HepG2 (cell line): Measurements from ENCODE around the gene NEDD4. TPM values are rescaled to one million over a fixed set of nuclear protein-coding genes. Genes with fewer than 3 reads are reported as not detected.

Experiments
- AHR ChIP-seq: IDR thresholded peaks from 2 replicates; pipeline ENCODE4 v1.6.1; 2018; ENCODE audit warnings: missing genetic modification reagents, missing compliant biosample characterization
- BHLHE40 ChIP-seq: IDR thresholded peaks from 2 replicates; pipeline ENCODE4 v1.6.1; 2011; ENCODE audit warnings: low read length, improper control_type of control experiment
- CAMTA2 ChIP-seq: sonication (generic); formaldehyde crosslinking; IDR thresholded peaks from 2 replicates; pipeline ENCODE4 v1.4.0; 2020; ENCODE audit warnings: mild to moderate bottlenecking, missing genetic modification reagents, borderline replicate concordance
- CEBPB ChIP-seq: IDR thresholded peaks from 2 replicates; pipeline ENCODE4 v1.6.1; 2011; ENCODE audit warnings: low read depth, low read length, improper control_type of control experiment, borderline replicate concordance
- CEBPZ ChIP-seq: IDR thresholded peaks from 2 replicates; pipeline ENCODE4 v1.6.1; 2012; ENCODE audit warnings: low read length, improper control_type of control experiment
- CHD2 ChIP-seq: IDR thresholded peaks from 2 replicates; pipeline ENCODE4 v1.6.1; 2011; ENCODE audit warnings: low read depth, low read length, improper control_type of control experiment
- CTCF ChIP-seq: sonication (generic); formaldehyde crosslinking; IDR thresholded peaks from 2 replicates; pipeline ENCODE4 v1.5.0; 2020; ENCODE audit warnings: mild to moderate bottlenecking, missing genetic modification reagents, moderate library complexity
- GABPA ChIP-seq, 2 experiments: IDR thresholded peaks; 2 replicates each; pipeline ENCODE4 v1.6.1; 2011 to 2016; ENCODE audit warnings: low read depth in 2 of 2, low read length in 1 of 2, missing biosample characterization in 1 of 2, missing genetic modification characterization in 1 of 2
- HMG20A ChIP-seq: IDR thresholded peaks from 2 replicates; pipeline ENCODE4 v1.6.1; 2016; ENCODE audit warnings: borderline replicate concordance
- KLF13 ChIP-seq: sonication (generic); formaldehyde crosslinking; IDR thresholded peaks from 2 replicates; pipeline ENCODE4 v1.4.0; 2020; ENCODE audit warnings: mild to moderate bottlenecking, missing genetic modification reagents
- RARA ChIP-seq: IDR thresholded peaks from 2 replicates; pipeline ENCODE4 v1.6.1; 2016; ENCODE audit warnings: missing genetic modification reagents, missing compliant biosample characterization
- SAP130 ChIP-seq: IDR thresholded peaks from 2 replicates; pipeline ENCODE4 v1.6.1; 2016; ENCODE audit warnings: low read depth
- SRY ChIP-seq: sonication (generic); formaldehyde crosslinking; IDR thresholded peaks from 2 replicates; pipeline ENCODE4 v1.8.0; 2022; ENCODE audit warnings: mild to moderate bottlenecking, missing genetic modification reagents
- TFAP4 ChIP-seq: sonication (generic); IDR thresholded peaks from 2 replicates; pipeline ENCODE4 v1.6.1; 2016; ENCODE audit warnings: low read depth, borderline replicate concordance
- ZBTB3 ChIP-seq: sonication (generic); formaldehyde crosslinking; IDR thresholded peaks from 2 replicates; pipeline ENCODE4 v1.4.0; 2020; ENCODE audit warnings: low read depth, mild to moderate bottlenecking, moderate library complexity, missing genetic modification reagents, borderline replicate concordance
- ZFP36 ChIP-seq: fragments of 150-350 bp; IDR thresholded peaks from 2 replicates; pipeline ENCODE4 v1.6.1; 2018; ENCODE audit warnings: borderline replicate concordance, low read length, low read depth; ENCODE audit not compliant: partially characterized antibody
- ZFP82 ChIP-seq: sonication (generic); formaldehyde crosslinking; IDR thresholded peaks from 2 replicates; pipeline ENCODE4 v1.5.1; 2020; ENCODE audit warnings: mild to moderate bottlenecking, missing genetic modification reagents, borderline replicate concordance
- ZNF205 ChIP-seq: IDR thresholded peaks from 2 replicates; pipeline ENCODE4 v1.6.1; 2018; ENCODE audit warnings: missing biosample characterization, missing genetic modification reagents
- polyA plus RNA-seq, 8 experiments: library from polyadenylated mRNA; depleted of rRNA in 3 of 8; stranded (reverse) in 7 of 8; unstranded in 1 of 8; fragments of >200 nt; fragmentation: Illumina TruSeq in 4 of 8; extraction: Trizol in 4 of 8; gene quantifications; 2 replicates each; pipeline versions ENCODE4 v1.2.1 to v1.2.3, GENCODE V29; 2011 to 2016; ENCODE audit warnings: low read depth in 4 of 8, missing spikeins in 1 of 8, mixed read lengths in 1 of 8; ENCODE audit not compliant: insufficient read depth in 1 of 8
- total RNA-seq, 5 experiments: library from RNA; depleted of rRNA; stranded (reverse); fragments of >200 nt; fragmentation: Illumina TruSeq; extraction: Trizol; gene quantifications; 2 replicates each; pipeline ENCODE4 v1.2.3, GENCODE V29; 2016; ENCODE audit warnings: low read depth in 1 of 5
- TF ChIP-seq, protein P1 (sequence below): sonication (generic); formaldehyde crosslinking; IDR thresholded peaks from 2 replicates; pipeline ENCODE4 v1.4.0; 2020; ENCODE audit warnings: missing genetic modification reagents
- TF ChIP-seq, protein P2 (sequence below): sonication (generic); formaldehyde crosslinking; IDR thresholded peaks from 2 replicates; pipeline ENCODE4 v1.4.0; 2020; ENCODE audit warnings: missing genetic modification reagents, mild to moderate bottlenecking, borderline replicate concordance

The NEDD4 gene
- total and polyA plus RNA-seq, 2 of the 13 experiments (the other 11 are each of a cell fraction or from before 2014, with no cell fraction given), result 10.4 to 13.0 TPM

GRCh38 chr15:56017920-56018319 is 24.5 kb upstream of the NEDD4 start (continued):
- TF ChIP-seq, protein P1, sequence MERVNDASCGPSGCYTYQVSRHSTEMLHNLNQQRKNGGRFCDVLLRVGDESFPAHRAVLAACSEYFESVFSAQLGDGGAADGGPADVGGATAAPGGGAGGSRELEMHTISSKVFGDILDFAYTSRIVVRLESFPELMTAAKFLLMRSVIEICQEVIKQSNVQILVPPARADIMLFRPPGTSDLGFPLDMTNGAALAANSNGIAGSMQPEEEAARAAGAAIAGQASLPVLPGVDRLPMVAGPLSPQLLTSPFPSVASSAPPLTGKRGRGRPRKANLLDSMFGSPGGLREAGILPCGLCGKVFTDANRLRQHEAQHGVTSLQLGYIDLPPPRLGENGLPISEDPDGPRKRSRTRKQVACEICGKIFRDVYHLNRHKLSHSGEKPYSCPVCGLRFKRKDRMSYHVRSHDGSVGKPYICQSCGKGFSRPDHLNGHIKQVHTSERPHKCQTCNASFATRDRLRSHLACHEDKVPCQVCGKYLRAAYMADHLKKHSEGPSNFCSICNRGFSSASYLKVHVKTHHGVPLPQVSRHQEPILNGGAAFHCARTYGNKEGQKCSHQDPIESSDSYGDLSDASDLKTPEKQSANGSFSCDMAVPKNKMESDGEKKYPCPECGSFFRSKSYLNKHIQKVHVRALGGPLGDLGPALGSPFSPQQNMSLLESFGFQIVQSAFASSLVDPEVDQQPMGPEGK, result peak; percentile 13; the same call in 1 of the 2 replicates
- no peak for TF ChIP-seq ZBTB3 (CRISPR knock-in tag)
- TF ChIP-seq RARA (CRISPR knock-in tag), result 0 out of 2 replicates have a peak, but pooled peaks have one; percentile 25
- TF ChIP-seq CEBPZ, result no peak
- TF ChIP-seq GABPA (IDR thresholded peaks at IDR 0.05; ENCODE audit: low read depth, low read length), result no peak
- TF ChIP-seq GABPA (CRISPR knock-in tag; IDR thresholded peaks at IDR 0.05; ENCODE audit: low read depth), result no peak
- TF ChIP-seq KLF13 (CRISPR knock-in tag), result no peak
- peak; percentile 28; the same call in 1 of the 2 replicates for TF ChIP-seq TFAP4
- TF ChIP-seq, protein P2, sequence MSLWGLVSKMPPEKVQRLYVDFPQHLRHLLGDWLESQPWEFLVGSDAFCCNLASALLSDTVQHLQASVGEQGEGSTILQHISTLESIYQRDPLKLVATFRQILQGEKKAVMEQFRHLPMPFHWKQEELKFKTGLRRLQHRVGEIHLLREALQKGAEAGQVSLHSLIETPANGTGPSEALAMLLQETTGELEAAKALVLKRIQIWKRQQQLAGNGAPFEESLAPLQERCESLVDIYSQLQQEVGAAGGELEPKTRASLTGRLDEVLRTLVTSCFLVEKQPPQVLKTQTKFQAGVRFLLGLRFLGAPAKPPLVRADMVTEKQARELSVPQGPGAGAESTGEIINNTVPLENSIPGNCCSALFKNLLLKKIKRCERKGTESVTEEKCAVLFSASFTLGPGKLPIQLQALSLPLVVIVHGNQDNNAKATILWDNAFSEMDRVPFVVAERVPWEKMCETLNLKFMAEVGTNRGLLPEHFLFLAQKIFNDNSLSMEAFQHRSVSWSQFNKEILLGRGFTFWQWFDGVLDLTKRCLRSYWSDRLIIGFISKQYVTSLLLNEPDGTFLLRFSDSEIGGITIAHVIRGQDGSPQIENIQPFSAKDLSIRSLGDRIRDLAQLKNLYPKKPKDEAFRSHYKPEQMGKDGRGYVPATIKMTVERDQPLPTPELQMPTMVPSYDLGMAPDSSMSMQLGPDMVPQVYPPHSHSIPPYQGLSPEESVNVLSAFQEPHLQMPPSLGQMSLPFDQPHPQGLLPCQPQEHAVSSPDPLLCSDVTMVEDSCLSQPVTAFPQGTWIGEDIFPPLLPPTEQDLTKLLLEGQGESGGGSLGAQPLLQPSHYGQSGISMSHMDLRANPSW (CRISPR knock-in tag), result no peak
- TF ChIP-seq ZFP36, result no peak
- TF ChIP-seq AHR, result no peak
- no peak for TF ChIP-seq ZFP82 (CRISPR knock-in tag)
- peak; percentile 84 for TF ChIP-seq CEBPB
- peak; percentile 45 for TF ChIP-seq CTCF (CRISPR knock-in tag)
- TF ChIP-seq SAP130 (CRISPR knock-in tag), result peak; percentile 28; the same call in 1 of the 2 replicates
- peak; percentile 26; the same call in 1 of the 2 replicates for TF ChIP-seq HMG20A (CRISPR knock-in tag)
- TF ChIP-seq ZNF205 (CRISPR knock-in tag), result no peak
- TF ChIP-seq SRY (CRISPR knock-in tag), result no peak
- no peak for TF ChIP-seq CAMTA2 (CRISPR knock-in tag)
- TF ChIP-seq CHD2, result no peak
- TF ChIP-seq BHLHE40, result peak; percentile 63; the same call in 1 of the 2 replicates
